ENCODE measurements around the gene HSF4.

Gene HSF4

DNA sequence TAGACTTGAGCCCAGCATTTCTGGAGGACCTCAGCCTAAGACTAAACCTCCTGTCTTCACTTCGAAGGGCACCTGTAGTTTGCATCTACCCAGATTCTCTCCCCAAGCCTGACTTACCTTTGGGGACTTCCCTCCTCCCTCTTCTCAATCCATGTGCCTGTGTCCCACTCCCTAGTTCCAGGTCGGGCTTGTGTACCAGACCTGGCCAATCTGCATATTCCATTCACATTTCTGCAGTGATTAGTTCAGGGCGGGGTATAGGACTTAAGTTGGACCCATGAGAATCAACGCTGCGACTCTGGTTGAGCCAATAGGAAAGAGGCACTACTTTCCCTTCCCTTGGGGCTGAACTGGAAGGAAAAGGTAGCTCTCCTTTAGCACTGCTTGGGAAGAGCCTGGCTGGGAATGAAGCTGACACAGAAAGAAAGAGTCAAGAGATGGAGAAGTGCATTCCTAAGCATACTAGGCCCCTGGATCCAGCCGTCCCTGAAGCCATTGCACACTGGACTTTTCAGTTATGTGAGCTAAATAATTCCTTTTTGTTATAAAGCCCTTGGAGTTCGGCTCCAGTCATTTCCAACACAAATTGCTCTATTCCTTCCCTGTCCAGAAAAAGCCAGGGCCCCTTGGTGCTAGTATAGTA, 7.3 kb upstream of the HSF4 start:
- Mint-ChIP-seq H3K9me3 (no peaks in the 10 kb centered on the region), H3K4me1 (ENCODE audit: low read depth) (peaks cover 61% of the 10 kb centered on the region), H3K4me3 (no peak overlapping the region), H3K27me3 (peaks cover 16% of the 10 kb centered on the region), H3K27ac (peak overlapping the region; percentile 96), H3K36me3 (ENCODE audit: low read depth) (peaks cover 17% of the 10 kb centered on the region)
- no peak for DNase-seq

DNA sequence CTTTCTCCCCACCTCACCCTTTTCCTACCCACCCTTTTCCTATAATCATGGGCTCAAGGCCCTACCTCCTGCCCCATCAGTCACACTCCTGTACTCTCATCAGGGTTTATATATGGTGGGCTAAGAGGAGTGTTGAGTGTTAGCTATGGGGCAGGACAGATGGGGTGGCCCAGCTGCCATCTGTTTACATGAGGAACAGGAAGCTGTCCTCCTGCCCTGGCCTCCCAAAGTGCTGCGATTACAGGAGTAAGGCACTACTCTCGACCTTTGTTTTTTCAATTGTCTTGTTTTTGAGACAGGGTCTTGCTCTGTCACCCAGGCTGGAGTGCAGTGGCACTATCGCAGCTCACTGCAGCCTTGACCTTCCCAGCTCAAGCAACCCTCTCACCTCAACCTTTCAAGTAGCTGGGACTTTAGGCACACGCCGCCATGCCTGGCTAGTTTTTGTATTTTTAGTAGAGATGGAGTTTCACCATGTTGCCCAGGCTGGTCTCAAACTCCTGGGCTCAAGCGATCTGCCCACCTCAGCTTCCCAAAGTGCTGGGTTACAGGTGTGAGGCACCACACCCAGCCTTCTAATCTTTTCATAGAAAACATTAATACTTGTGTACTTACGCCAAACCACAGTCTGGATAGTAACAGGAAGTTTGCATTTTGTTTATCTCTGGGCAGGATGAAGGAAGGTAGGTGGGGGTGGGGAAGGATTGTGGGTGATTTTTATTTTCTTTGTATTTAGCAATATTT, 6.5 kb upstream of the HSF4 start:
- peaks cover 22% of the 10 kb centered on the region for H3K27me3 Mint-ChIP-seq
- no peaks in the 10 kb centered on the region for H3K9me3 Mint-ChIP-seq
- peak overlapping the region; percentile 90 for H3K4me3 Mint-ChIP-seq
- no peak for DNase-seq
- peaks cover 17% of the 10 kb centered on the region for H3K36me3 Mint-ChIP-seq (ENCODE audit: low read depth)
- peak overlapping the region; percentile 96 for H3K27ac Mint-ChIP-seq
- H3K4me1 Mint-ChIP-seq (ENCODE audit: low read depth) = peaks cover 66% of the 10 kb centered on the region

- peaks cover 26% of the 10 kb centered on the region for H3K27me3 Mint-ChIP-seq
- H3K27ac Mint-ChIP-seq = peak overlapping the region; percentile 96
- peak overlapping the region; percentile 90 for H3K4me3 Mint-ChIP-seq
- H3K4me1 Mint-ChIP-seq (ENCODE audit: low read depth) = peaks cover 68% of the 10 kb centered on the region
- peaks cover 17% of the 10 kb centered on the region for H3K36me3 Mint-ChIP-seq (ENCODE audit: low read depth)
- peak; percentile 82 for DNase-seq
- H3K9me3 Mint-ChIP-seq = no peaks in the 10 kb centered on the region
These were observed 5.6 kb upstream of the HSF4 start for GRCh38 chr16:67158637-67159600.

DNA sequence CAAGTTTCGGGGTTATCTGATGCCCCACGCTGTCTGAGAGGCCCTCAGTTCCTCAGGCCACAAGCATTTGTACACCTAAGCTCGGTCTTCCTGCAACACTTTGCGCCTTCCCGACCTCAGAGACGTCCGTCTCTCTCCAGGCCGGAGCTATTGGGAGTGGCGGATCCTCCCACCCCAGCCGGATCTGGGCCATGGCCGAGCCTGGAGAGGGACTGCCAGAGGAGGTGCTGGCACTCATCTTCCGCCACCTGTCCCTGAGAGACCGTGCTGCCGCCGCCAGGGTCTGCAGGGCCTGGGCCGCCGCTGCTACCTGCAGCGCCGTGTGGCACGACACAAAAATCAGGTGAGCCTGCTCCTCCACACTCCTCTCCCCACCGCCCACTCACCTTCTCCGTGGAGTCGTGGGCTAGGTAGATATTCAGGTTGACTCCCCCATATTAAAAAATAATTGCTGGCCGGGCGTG, 2.9 kb upstream of the HSF4 start:
- Mint-ChIP-seq H3K9me3 (no peaks in the 10 kb centered on the region), H3K27ac (no peak overlapping the region), H3K4me1 (ENCODE audit: low read depth) (peaks cover 67% of the 10 kb centered on the region), H3K36me3 (ENCODE audit: low read depth) (peaks cover 15% of the 10 kb centered on the region), H3K27me3 (peaks cover 47% of the 10 kb centered on the region), H3K4me3 (no peak overlapping the region)
- no peak for DNase-seq

- Mint-ChIP-seq H3K27ac (no peak overlapping the region), H3K4me1 (ENCODE audit: low read depth) (peaks cover 60% of the 10 kb centered on the region), H3K36me3 (ENCODE audit: low read depth) (peaks cover 15% of the 10 kb centered on the region), H3K27me3 (peaks cover 57% of the 10 kb centered on the region), H3K9me3 (no peaks in the 10 kb centered on the region), H3K4me3 (no peak overlapping the region)
- DNase-seq = no peak
These were observed 1.9 kb upstream of the HSF4 start for GRCh38 chr16:67162506-67163163.

GRCh38 chr16:67163164-67163998, 1.2 kb upstream of the HSF4 start:
- H3K4me3 Mint-ChIP-seq = peak overlapping the region; percentile 38
- no peak overlapping the region for H3K27ac Mint-ChIP-seq
- no peaks in the 10 kb centered on the region for H3K9me3 Mint-ChIP-seq
- peaks cover 15% of the 10 kb centered on the region for H3K36me3 Mint-ChIP-seq (ENCODE audit: low read depth)
- H3K27me3 Mint-ChIP-seq = peaks cover 64% of the 10 kb centered on the region
- DNase-seq = peak; percentile 67
- peaks cover 53% of the 10 kb centered on the region for H3K4me1 Mint-ChIP-seq (ENCODE audit: low read depth)

- no peaks in the 10 kb centered on the region for H3K9me3 Mint-ChIP-seq
- no peak overlapping the region for H3K27ac Mint-ChIP-seq
- peaks cover 15% of the 10 kb centered on the region for H3K36me3 Mint-ChIP-seq (ENCODE audit: low read depth)
- peaks cover 71% of the 10 kb centered on the region for H3K27me3 Mint-ChIP-seq
- H3K4me3 Mint-ChIP-seq = peak overlapping the region; percentile 38
- peaks cover 46% of the 10 kb centered on the region for H3K4me1 Mint-ChIP-seq (ENCODE audit: low read depth)
- DNase-seq = no peak
These were observed 466 bp upstream of the HSF4 start for GRCh38 chr16:67163999-67164558.

- Mint-ChIP-seq H3K27ac (no peak overlapping the region), H3K4me3 (no peak overlapping the region), H3K9me3 (no peaks in the 10 kb centered on the region), H3K4me1 (ENCODE audit: low read depth) (peaks cover 49% of the 10 kb centered on the region), H3K27me3 (peaks cover 83% of the 10 kb centered on the region), H3K36me3 (ENCODE audit: low read depth) (peaks cover 6% of the 10 kb centered on the region)
- no peak for DNase-seq
These were observed 855 bp downstream of the HSF4 start for GRCh38 chr16:67165121-67166078.

- H3K36me3 Mint-ChIP-seq (ENCODE audit: low read depth) = no peaks in the 10 kb centered on the region
- H3K27me3 Mint-ChIP-seq = peaks cover 86% of the 10 kb centered on the region
- no peak overlapping the region for H3K27ac Mint-ChIP-seq
- no peak for DNase-seq
- no peaks in the 10 kb centered on the region for H3K9me3 Mint-ChIP-seq
- peaks cover 47% of the 10 kb centered on the region for H3K4me1 Mint-ChIP-seq (ENCODE audit: low read depth)
- H3K4me3 Mint-ChIP-seq = no peak overlapping the region
These were observed 1.6 kb downstream of the HSF4 start for GRCh38 chr16:67166110-67166547.

GRCh38 chr16:67166598-67167168, 2.1 kb downstream of the HSF4 start:
- no peak overlapping the region for H3K4me3 Mint-ChIP-seq
- H3K36me3 Mint-ChIP-seq (ENCODE audit: low read depth) = no peaks in the 10 kb centered on the region
- no peak for DNase-seq
- peaks cover 88% of the 10 kb centered on the region for H3K27me3 Mint-ChIP-seq
- H3K9me3 Mint-ChIP-seq = no peaks in the 10 kb centered on the region
- no peak overlapping the region for H3K27ac Mint-ChIP-seq
- peaks cover 43% of the 10 kb centered on the region for H3K4me1 Mint-ChIP-seq (ENCODE audit: low read depth)

- H3K4me3 Mint-ChIP-seq = no peak overlapping the region
- H3K4me1 Mint-ChIP-seq (ENCODE audit: low read depth) = peaks cover 35% of the 10 kb centered on the region
- H3K9me3 Mint-ChIP-seq = no peaks in the 10 kb centered on the region
- DNase-seq = no peak
- no peaks in the 10 kb centered on the region for H3K36me3 Mint-ChIP-seq (ENCODE audit: low read depth)
- peaks cover 88% of the 10 kb centered on the region for H3K27me3 Mint-ChIP-seq
- no peak overlapping the region for H3K27ac Mint-ChIP-seq
These were observed 3.0 kb downstream of the HSF4 start for GRCh38 chr16:67167588-67167987.

GRCh38 chr16:67169011-67169451, 4.5 kb downstream of the HSF4 start:
- Mint-ChIP-seq H3K4me1 (ENCODE audit: low read depth) (peaks cover 35% of the 10 kb centered on the region), H3K9me3 (no peaks in the 10 kb centered on the region), H3K27ac (no peak overlapping the region), H3K27me3 (peaks cover 88% of the 10 kb centered on the region), H3K36me3 (ENCODE audit: low read depth) (no peaks in the 10 kb centered on the region), H3K4me3 (no peak overlapping the region)
- no peak for DNase-seq
